ENCODE results near the gene PXDN. TPM values are rescaled to one million over a fixed set of nuclear protein-coding genes. Genes with fewer than 3 reads are reported as not detected.
"Not testable (repeated sequence)": the region's sequence is repeated elsewhere in the genome, so short reads cannot be mapped to it uniquely, and the experiment has no call there.

PXDN gene
- polyA plus RNA-seq, 1 donor from 2014 or later = 0.16 TPM

DNA sequence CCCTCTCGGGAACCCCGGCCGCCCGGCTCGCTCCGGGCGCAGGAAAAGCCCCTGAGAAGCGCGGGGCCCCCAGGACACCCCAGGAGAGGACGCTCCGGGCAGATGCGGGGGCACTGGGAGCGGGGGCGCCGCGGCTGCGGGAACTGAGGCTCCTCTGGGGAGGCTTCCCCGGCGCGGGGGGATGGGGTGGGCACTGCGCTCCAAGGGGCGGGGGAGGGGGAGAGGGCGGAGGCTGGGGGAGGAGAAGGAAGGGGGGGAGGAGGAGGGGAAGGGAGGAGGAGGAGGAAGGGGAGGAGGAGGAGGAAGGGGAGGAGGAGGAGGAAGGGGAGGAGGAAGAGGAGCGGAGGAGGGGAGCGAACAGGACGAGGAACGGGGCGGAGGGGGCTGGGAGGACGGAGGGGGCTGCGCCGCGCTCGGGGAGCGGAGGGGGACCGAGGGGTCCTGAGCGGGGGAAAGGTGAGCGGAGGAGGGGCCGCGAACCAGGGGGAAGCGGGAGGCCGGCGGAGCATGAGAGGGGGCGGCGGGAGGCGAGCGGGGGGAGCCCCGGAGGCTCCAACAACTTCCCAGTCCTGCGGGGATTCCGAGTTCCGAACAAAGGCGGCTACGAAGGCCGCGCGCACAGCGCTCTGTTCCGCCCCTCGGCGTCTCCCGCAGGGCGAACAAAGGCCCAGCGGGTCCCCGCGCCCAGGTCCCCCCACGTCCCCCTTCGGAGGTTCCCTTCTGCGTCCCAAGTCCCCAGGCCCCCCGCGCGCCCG lies 742 bp downstream of the PXDN start:
- no peak overlapping the region for H3K27ac Mint-ChIP-seq
- H3K4me1 Mint-ChIP-seq = peaks cover 0 to 7% (median 4%) of the 10 kb centered on the region in 3 donors
- H3K4me3 Mint-ChIP-seq = no peak overlapping the region
- peaks cover 34% of the 10 kb centered on the region for H3K27me3 Mint-ChIP-seq
- H3K9me3 Mint-ChIP-seq = peaks cover 0 to 5% (median 1%) of the 10 kb centered on the region in 3 donors
- no peaks in the 10 kb centered on the region for H3K36me3 Mint-ChIP-seq

GRCh38 chr2:1742681-1743395 lies 1.5 kb downstream of the PXDN start:
- Mint-ChIP-seq H3K36me3 (no peaks in the 10 kb centered on the region), H3K4me3 (peak overlapping the region; percentile 53 to 81 (median 71)), H3K27ac (no peak overlapping the region), H3K27me3 (peaks cover 34% of the 10 kb centered on the region), H3K9me3 (peaks cover 0 to 5% (median 1%) of the 10 kb centered on the region in 3 donors), H3K4me1 (peaks cover 0 to 7% (median 4%) of the 10 kb centered on the region in 3 donors)

- Mint-ChIP-seq H3K4me1 (peaks cover 0 to 7% (median 4%) of the 10 kb centered on the region in 3 donors), H3K36me3 (no peaks in the 10 kb centered on the region), H3K27ac (peak overlapping the region in 1 of 3 donors; percentile 47), H3K9me3 (peaks cover 0 to 5% (median 1%) of the 10 kb centered on the region in 3 donors), H3K27me3 (peaks cover 34% of the 10 kb centered on the region), H3K4me3 (peak overlapping the region; percentile 36 to 81 (median 64))
Observed at GRCh38 chr2:1742301-1742680, 2.0 kb downstream of the PXDN start.

DNA sequence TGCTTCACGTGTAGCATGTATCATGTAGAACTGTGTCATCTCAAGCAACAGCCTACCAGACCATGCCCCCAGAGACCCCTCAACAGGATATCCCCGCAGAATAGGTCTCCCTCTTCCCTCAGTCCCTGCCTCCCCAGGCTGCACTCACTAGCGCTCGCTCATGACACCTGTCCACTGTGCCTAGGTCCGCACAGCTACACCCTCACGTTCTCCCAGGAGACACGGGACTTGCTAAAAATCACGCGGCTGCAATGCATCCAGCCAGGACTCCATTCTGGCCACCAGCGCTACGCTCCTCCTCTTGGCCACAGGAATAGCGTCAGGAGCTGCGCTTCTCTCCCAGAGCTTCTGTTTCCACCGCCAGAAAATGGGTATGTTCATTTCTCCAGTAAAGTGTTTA lies 2.5 kb downstream of the PXDN start:
- Mint-ChIP-seq H3K9me3 (peaks cover 0 to 5% (median 1%) of the 10 kb centered on the region in 3 donors), H3K36me3 (no peaks in the 10 kb centered on the region), H3K27me3 (peaks cover 31% of the 10 kb centered on the region), H3K27ac (peak overlapping the region in 1 of 3 donors; percentile 47), H3K4me3 (peak overlapping the region; percentile 36 to 81 (median 64)), H3K4me1 (peaks cover 0 to 7% (median 4%) of the 10 kb centered on the region in 3 donors)

GRCh38 chr2:1740716-1741589 lies 3.4 kb downstream of the PXDN start:
- H3K27ac Mint-ChIP-seq = no peak overlapping the region
- peaks cover 24% of the 10 kb centered on the region for H3K27me3 Mint-ChIP-seq
- H3K36me3 Mint-ChIP-seq = no peaks in the 10 kb centered on the region
- peaks cover 0 to 5% (median 1%) of the 10 kb centered on the region in 3 donors for H3K9me3 Mint-ChIP-seq
- H3K4me1 Mint-ChIP-seq = peaks cover 0 to 7% (median 4%) of the 10 kb centered on the region in 3 donors
- H3K4me3 Mint-ChIP-seq = peak overlapping the region in 1 of 4 donors; percentile 47

GRCh38 chr2:1739961-1740715 lies 4.2 kb downstream of the PXDN start:
- H3K27ac Mint-ChIP-seq = peak overlapping the region in 1 of 3 donors; percentile 31
- H3K27me3 Mint-ChIP-seq = peaks cover 20% of the 10 kb centered on the region
- peaks cover 0 to 7% (median 4%) of the 10 kb centered on the region in 3 donors for H3K4me1 Mint-ChIP-seq
- no peaks in the 10 kb centered on the region for H3K36me3 Mint-ChIP-seq
- H3K9me3 Mint-ChIP-seq = peaks cover 0 to 5% (median 1%) of the 10 kb centered on the region in 3 donors
- no peak overlapping the region for H3K4me3 Mint-ChIP-seq

- Mint-ChIP-seq H3K4me3 (no peak overlapping the region), H3K36me3 (no peaks in the 10 kb centered on the region), H3K9me3 (peaks cover 0 to 5% (median 1%) of the 10 kb centered on the region in 3 donors), H3K27ac (peak overlapping the region in 1 of 3 donors; percentile 31), H3K27me3 (peaks cover 14% of the 10 kb centered on the region), H3K4me1 (peaks cover 0 to 5% (median 4%) of the 10 kb centered on the region in 3 donors)
Observed at GRCh38 chr2:1739322-1739957, 4.9 kb downstream of the PXDN start.

GRCh38 chr2:1738646-1739302 lies 5.5 kb downstream of the PXDN start:
- Mint-ChIP-seq H3K27ac (no peak overlapping the region), H3K9me3 (peaks cover 0 to 5% (median 1%) of the 10 kb centered on the region in 3 donors), H3K27me3 (peaks cover 14% of the 10 kb centered on the region), H3K4me1 (peaks cover 0 to 5% (median 4%) of the 10 kb centered on the region in 3 donors), H3K4me3 (no peak overlapping the region), H3K36me3 (no peaks in the 10 kb centered on the region)

- Mint-ChIP-seq H3K36me3 (no peaks in the 10 kb centered on the region), H3K27me3 (peaks cover 14% of the 10 kb centered on the region), H3K4me3 (no peak overlapping the region), H3K9me3 (peaks cover 0 to 5% (median 1%) of the 10 kb centered on the region in 3 donors), H3K27ac (no peak overlapping the region), H3K4me1 (peaks cover 0 to 5% (median 4%) of the 10 kb centered on the region in 3 donors)
Observed at GRCh38 chr2:1738163-1738562, 6.2 kb downstream of the PXDN start.

DNA sequence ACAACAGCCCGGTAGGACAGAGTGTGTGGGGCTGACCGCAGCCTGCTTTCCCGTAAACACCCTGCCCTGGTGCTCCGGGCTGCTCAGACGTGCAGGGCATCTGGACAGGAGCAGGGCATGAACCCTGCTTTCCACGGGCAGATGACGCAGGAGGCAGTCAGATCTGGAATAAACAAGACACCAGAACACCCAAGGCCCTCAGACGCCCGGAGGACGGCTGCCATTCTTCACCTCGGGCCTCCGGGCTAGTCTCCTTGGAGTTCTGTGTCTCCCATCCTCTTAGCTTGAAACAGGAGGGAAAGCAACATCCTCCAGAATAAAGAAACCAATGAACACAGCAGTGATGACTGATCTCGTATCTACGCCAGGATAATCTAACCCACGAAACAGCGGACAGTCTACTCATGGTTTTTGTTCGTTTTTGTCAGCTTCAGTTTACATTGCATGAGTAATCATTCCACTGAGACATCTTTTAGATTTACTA lies 7.3 kb downstream of the PXDN start:
- Mint-ChIP-seq H3K27ac (no peak overlapping the region), H3K9me3 (peaks cover 0 to 2% (median 0%) of the 10 kb centered on the region in 3 donors), H3K4me3 (no peak overlapping the region), H3K27me3 (peaks cover 4% of the 10 kb centered on the region), H3K4me1 (peaks cover 0 to 1% (median 1%) of the 10 kb centered on the region in 3 donors), H3K36me3 (no peaks in the 10 kb centered on the region)

DNA sequence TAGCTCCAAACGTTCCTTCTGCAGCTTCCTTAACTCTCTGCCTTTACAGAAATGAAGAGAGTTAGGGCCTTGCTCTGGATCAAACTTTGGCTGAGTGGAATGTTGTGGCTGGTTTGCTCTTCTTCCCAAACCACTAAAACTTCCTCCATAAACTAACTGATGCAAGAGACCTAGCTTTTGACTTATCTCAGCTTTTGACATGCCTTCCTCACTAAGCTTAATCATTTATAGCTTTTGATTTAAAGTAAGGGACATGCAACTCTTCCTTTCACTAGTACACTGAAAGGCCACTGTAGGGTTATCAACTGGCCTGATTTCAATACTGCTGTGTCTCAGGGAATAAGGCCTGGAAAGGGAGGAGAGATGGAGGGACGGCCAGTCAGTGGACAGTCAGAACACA lies 8.3 kb downstream of the PXDN start:
- Mint-ChIP-seq H3K4me3 (no peak overlapping the region), H3K4me1 (no peaks in the 10 kb centered on the region), H3K27me3 (no peaks in the 10 kb centered on the region), H3K27ac (no peak overlapping the region), H3K9me3 (no peaks in the 10 kb centered on the region), H3K36me3 (no peaks in the 10 kb centered on the region)

DNA sequence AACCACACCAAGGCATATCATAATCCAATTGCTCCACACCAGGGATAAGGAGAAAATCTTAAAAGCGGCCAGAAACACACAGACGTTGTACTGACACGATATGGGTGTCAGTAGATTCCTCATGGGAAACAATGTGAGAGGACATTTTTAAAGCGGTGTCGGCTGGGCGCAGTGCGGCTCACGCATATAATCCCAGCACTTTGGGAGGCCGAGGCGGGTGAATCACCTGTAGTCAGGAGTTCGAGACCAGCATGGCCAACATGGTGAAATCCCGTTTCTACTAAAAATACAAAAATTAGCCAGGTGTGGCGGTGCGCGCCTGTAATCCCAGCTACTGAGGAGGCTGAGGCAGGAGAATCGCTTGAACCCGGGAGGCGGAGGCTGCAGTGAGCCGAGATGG lies 11.0 kb downstream of the PXDN start:
- H3K27me3 Mint-ChIP-seq = not testable (repeated sequence)

More for the DNA sequence above, 11.0 kb downstream of the PXDN start:
- not testable (repeated sequence) for H3K27ac Mint-ChIP-seq, H3K9me3 Mint-ChIP-seq, H3K36me3 Mint-ChIP-seq, H3K4me1 Mint-ChIP-seq, H3K4me3 Mint-ChIP-seq
